GM04504 (cell line): ENCODE results near the gene CEP63.

Source experiments
- DNase-seq: peaks from one replicate; pipeline ENCODE4 v3.0.0-alpha.2; 2012; ENCODE audit warnings: low read depth

CEP63 gene

GRCh38 chr3:134468519-134468918 is 17.3 kb upstream of the CEP63 start:
- no peak for DNase-seq

- DNase-seq: no peak
These were observed 14.2 kb upstream of the CEP63 start for GRCh38 chr3:134471521-134472193.

- DNase-seq: no peak
These were observed 13.0 kb upstream of the CEP63 start for GRCh38 chr3:134472831-134473230.

GRCh38 chr3:134473868-134474546 is 11.8 kb upstream of the CEP63 start:
- peak; percentile 73 for DNase-seq

GRCh38 chr3:134474956-134475355 is 10.9 kb upstream of the CEP63 start:
- no peak for DNase-seq

GRCh38 chr3:134476306-134476705 is 9.6 kb upstream of the CEP63 start:
- DNase-seq: no peak

- DNase-seq: peak; percentile 82
These were observed 8.9 kb upstream of the CEP63 start for GRCh38 chr3:134477002-134477401.

GRCh38 chr3:134477938-134478337 is 7.9 kb upstream of the CEP63 start:
- DNase-seq: no peak

GRCh38 chr3:134480546-134480945 is 5.3 kb upstream of the CEP63 start:
- DNase-seq: no peak

GRCh38 chr3:134481166-134481565 is 4.7 kb upstream of the CEP63 start:
- DNase-seq: no peak

- DNase-seq: no peak
These were observed 3.2 kb upstream of the CEP63 start for GRCh38 chr3:134482622-134483021.

- peak; percentile 58 for DNase-seq
These were observed 2.5 kb upstream of the CEP63 start for GRCh38 chr3:134483195-134483900.

- DNase-seq: no peak
These were observed 661 bp upstream of the CEP63 start for GRCh38 chr3:134485075-134485717.

GRCh38 chr3:134486577-134487041 is 752 bp downstream of the CEP63 start:
- DNase-seq: no peak

- DNase-seq: no peak
These were observed 1.5 kb downstream of the CEP63 start for GRCh38 chr3:134487406-134487805.

GRCh38 chr3:134494495-134494894 is 8.6 kb downstream of the CEP63 start:
- no peak for DNase-seq

GRCh38 chr3:134495980-134496379 is 10.1 kb downstream of the CEP63 start:
- DNase-seq: no peak

- no peak for DNase-seq
These were observed 10.7 kb downstream of the CEP63 start for GRCh38 chr3:134496471-134497071.

GRCh38 chr3:134503266-134503665 is 17.4 kb downstream of the CEP63 start:
- no peak for DNase-seq

GRCh38 chr3:134504132-134504531 is 18.3 kb downstream of the CEP63 start:
- DNase-seq: no peak

GRCh38 chr3:134505485-134505884 is 19.6 kb downstream of the CEP63 start:
- DNase-seq: no peak

- no peak for DNase-seq
These were observed 25.6 kb downstream of the CEP63 start for GRCh38 chr3:134511500-134511899.
